HuH-7.5 (cell line): ENCODE measurements around the gene POU6F2.
A peak's percentile ranks its signal among the peaks of the same experiment; 100 is the strongest.

Experiments used
- DNase-seq: peaks from one replicate; pipeline ENCODE4 v3.0.0; 2011; ENCODE audit warnings: low spot score

POU6F2 gene

DNA sequence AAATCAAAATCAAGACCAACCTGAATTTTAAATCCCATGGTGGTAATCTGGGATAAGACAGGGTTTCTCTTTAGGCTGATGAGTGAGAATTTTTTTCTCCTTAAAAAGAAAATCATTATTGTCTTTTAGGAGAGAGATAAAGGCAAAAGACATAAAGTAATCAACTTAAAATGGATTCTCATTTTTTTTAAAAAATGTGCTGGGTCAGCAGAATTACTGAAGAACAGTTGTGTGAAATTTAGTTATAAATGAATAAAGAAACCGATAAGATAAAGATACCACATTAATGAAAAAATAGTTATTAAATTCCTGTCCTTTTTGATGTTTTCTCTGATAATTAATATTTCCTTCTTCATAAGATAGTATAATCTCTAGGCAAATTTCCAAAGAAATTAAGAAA is 427.2 kb downstream of the POU6F2 start:
- no peak for DNase-seq

DNA sequence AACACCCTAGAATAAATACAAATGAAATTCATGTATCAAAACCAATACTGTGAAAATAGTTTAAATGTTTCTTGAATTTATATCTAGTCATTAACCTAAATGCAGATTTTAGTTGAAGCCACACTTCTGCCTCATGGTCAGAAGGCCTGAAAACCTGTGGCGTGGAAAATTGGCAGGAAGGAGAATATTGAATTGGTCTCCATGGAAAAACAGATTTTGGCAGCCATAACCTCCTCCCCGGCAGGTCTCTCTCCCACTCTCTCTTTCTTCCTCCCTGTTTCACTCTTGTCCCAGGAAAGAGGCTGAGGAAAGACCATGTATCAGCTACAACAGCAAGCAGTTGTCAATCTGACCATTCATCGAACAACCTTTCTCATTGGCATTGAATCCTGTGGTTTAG is 427.9 kb downstream of the POU6F2 start:
- no peak for DNase-seq

DNA sequence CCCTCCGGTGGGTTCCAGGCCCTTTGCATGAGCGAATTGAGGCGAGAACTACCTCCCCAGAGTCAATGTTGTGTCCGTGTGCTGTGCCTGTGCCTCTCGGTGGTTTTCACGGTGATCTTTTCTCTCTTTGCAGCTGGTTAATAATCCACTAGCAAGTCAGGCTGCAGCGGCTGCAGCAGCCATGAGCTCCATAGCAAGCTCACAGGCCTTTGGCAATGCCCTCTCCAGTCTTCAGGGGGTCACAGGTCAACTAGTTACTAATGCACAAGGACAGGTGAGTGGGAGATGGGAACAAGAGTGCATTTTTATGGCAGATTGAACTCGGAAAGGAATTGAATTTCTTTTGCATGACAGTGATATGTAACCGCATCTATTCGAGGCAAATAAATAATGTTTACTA is 428.8 kb downstream of the POU6F2 start:
- DNase-seq, result peak; percentile 53

DNA sequence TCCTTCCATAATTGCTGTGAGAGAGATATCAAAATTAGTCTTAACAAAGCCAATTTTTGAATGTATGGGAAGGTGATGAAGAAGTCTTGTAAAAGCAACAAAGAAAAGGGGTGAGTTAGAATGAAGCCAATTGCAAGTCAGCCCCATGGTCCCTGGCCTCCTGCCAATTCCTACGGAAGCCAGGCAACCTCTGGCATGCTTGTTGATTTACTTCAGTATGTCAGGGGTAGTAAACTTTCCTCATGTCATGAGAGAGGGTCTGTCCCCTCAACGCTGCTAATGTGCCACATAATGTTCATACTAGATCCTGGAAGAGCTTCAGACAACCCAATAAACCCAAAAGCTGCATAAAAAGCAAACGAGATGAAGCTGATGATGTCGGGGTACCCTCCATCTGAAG is 429.4 kb downstream of the POU6F2 start:
- DNase-seq, result no peak

DNA sequence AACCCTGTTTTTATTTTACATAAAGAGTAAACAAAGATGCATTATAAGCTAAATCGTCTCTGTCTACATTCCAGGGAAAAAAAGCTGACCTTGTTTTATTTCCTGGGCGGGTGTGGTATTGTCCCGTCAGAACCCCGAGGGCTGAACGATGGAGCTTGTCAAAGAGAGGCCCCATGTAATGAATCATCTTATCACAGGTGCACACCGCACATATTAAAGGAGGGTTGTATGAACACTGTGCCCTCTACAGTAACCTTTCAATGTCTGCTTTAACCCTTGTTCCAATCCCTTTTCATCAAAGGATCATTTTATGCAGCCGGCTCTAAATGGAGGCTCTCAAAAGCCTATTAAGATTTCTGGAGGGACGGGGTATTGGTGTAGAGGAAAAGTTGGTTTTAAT is 430.0 kb downstream of the POU6F2 start:
- DNase-seq, result no peak

DNA sequence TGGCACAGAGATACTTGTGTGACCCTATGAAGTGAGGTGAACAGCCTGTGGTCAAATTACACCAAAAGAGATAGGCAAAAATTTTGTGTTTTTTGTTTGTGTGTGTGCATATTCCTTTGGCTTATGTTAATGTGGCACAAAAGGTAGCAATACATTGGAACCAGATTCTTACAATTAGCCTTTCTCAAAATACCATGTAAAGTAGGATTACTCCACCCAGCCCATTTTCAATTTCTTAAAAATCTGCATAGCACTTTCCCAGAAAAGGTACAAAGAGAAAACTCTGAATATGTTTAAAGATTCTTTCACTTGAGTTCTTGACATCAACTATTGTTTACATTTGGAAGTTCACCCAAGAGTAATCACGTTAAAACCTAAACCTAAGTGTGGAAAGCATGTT is 431.2 kb downstream of the POU6F2 start:
- DNase-seq, result no peak

DNA sequence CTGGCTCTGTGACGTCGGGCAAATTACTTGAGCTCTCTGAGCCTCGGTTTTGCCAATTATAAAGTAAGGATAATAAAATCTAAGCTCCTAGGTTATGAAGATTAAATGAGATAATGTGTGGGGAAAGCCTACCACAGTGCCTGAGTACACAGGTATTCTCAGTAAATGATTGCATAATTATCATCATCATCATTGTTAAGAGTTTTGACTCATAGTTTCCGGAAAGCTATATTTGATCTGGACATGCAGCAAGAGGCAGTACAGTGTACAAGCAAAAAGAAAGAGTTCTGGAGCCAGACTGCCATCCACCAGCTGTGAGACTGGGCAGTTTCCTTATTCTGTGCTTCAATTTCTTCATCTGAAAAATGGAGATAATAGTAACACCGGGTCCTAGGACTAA is 432.9 kb downstream of the POU6F2 start:
- DNase-seq, result no peak

DNA sequence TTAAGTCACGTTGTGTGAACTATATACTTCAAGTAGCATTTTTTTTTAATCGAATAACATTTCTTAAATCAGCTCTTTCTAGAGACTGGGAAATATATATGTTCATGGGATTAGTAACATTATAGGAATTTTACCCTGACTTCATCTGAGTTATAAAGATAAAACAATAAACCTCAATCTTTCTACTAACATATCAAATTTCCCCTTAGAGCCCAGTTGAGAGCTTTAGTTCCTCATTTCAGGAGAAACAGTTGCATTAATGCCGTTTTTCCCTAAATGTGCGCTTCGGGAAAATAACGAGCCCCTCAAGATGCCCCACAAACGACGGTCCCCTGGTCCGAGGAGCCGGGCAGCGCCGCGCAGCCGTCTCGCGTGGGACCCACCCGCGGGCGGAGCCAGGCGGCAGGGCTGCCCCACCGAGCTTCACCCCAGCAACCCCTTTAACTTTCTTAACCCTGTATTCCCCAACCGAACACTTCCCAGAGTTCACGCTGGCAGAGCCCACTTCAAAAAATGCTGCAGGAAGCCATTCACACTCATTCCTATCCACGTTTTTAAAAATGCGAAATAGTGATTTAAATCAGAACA is 436.0 kb downstream of the POU6F2 start:
- no peak for DNase-seq

DNA sequence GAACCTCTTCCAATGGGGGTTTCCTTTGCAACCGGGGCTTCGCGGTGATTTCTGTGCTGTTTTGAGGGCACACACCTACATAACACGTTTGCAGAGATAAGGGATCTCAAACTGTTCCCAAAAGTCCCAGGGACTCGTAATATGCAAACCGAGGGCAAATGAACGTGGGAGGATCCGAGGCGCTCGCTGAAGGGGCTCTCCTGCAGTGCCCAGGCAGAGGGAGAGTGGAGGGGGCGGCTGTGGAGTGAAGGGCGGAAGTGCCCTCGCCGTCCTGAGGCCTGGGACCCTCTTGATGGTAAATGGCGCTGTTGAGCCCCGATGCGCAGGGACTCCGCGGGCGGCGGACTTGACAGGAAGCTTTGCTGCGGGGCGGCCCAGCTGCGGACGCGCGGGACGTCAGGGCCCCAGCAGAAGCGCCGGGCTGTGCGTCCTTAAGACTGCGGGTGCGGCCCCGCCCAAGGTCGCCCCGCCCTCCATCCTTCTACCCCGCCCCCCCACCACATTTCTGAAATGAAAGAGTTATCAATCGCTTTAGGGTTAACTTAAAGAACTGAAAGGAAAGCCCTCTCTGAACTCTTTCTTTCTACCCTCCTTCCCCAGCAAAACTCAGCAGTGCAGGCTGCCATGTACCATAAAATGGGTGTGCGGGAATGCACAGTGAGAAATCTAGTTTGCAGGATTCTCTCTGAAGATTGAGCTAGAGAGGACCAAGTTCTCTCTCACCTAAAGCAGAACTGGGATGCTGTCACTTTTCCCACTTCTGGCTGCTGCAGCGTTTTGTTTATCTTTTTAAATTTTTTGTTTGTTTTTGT is 436.7 kb downstream of the POU6F2 start:
- DNase-seq, result peak; percentile 39

DNA sequence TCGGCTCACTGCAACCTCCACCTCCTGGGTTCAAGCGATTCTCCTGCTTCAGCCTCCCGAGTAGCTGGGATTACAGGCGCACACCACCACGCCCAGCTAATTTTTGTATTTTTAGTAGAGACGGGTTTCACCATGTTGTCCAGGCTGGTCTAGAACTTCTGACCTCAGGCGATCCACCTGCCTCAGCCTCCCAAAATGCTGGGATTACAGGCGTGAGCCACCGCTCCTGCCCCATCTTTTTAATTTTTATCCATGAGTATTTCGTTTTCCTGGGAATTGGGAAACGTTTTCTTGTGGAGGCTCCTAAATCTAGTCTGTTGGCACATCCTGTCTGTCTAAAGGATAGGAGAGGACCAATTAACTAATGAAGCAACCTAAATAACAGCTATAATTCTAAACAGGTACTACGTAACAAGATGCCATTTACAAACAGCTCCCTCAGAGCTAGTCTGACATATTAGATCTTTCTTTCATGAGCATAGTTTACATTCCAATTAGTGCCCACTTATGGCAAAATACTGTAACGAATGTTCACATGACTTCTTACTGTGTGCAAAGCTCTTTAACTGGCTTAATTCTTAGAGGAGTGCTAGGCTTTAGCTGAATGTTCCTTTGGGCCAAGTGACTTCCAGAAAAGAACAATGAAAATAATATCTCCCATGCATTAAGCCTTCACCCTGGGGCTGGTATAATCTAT is 437.5 kb downstream of the POU6F2 start:
- DNase-seq, result no peak

DNA sequence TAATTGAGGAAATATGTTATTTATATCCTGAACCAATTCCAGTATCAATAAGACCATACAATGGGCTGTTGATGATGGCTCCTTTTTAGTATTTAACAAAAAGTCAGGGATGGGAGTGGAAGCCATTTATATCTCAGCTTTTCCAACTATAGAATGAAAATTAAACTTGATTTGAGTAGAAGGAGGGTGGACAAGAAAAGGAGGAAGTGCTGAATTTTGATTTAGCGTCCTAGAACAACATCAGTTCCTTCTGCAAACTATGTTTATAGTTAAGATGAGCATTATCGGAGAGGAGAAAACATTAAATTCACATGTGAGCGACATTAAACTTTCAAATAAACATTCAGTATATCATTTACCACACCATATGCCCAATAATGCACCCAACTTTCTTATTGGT is 439.2 kb downstream of the POU6F2 start:
- no peak for DNase-seq

DNA sequence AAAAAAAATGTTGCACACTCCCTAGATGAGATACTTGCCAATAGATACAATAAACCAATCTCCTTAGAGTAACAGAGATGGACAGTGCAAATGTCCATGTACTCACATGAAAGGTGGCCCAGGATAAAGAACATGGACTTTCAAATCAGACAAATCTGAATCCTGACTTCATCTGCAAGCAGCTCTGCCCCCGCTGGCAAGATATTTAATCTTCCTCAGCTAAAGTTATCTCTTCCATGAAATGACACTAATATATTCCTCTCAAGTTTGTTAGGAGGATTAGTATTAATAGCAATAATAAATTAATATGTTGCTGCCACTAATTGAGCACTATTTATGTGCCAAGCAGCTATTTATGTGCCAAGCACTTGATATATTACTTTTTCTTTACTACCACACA is 439.9 kb downstream of the POU6F2 start:
- DNase-seq, result no peak

DNA sequence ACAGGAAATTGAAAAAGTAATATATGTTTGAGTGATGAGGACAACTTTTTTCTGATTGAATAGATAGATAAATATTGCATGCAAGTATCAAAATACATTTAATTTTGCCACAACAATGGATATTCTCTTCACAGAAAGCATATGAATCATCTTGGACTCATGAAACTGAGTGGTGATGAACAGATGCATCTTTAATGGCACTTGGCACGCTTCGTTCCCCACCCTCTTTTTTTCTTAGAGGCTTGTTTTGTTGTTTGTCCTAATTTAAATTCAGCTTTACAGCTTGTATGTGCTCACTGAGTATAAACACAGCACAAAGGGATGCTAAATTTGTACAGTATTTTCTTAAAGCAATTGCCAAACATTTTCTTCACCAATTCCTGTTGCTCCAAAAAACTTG is 443.5 kb downstream of the POU6F2 start:
- DNase-seq, result no peak

DNA sequence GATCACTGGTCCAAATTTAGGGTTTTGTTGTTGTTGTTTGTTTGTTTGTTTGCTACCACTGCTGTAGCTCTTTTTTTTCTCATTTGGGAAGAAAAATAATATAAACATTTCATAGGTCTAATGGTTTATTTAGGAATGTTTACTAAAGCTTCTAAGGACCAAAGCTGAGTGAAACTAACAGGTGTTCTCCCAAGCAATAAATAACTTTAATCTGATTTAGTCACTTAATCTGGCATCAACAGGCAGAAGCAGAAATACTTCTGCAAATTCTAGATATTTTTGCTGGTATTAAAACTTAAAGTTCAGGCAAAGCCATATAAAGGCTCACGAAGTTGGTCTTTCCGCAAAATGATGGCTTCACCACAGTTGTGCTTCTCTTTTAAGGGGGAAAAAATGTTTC is 444.0 kb downstream of the POU6F2 start:
- DNase-seq, result no peak

DNA sequence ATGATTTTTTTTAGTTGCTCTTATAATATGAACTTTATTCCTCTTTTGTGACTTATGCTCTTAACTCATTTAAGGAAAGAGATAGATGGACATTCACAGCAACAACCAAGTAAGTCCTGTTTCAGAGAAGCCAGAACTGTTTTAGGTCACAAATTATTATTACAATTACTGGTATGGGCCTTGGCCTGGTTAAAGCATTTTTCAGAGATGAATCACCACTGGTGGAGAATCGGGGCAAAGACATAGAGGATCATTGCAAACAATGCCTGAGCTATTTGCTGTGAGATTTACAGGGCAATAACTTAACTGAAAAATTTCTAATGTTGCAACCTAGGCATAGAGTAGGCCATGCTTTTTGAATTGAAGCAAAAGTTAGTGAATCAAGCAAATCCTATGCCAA is 450.5 kb downstream of the POU6F2 start:
- DNase-seq, result no peak

DNA sequence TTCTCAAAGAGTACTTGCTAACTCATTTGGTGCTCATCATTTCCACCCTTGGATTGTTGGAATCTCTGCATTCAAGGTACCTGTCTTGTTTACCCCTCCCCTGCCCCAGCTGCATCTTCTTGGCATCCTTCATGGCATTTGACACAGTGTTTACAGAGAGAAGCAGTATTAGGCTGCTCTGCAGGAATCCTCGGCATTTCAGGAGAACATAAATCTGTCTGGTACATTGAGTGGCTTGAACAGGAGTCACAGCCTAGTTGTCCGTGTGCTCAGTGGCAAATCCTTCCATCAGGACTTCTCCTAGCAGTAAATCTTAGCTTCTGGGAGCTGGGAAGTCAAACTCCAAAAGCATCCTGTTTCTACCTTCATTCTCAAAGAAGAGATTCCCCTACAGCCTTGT is 451.7 kb downstream of the POU6F2 start:
- DNase-seq, result no peak

DNA sequence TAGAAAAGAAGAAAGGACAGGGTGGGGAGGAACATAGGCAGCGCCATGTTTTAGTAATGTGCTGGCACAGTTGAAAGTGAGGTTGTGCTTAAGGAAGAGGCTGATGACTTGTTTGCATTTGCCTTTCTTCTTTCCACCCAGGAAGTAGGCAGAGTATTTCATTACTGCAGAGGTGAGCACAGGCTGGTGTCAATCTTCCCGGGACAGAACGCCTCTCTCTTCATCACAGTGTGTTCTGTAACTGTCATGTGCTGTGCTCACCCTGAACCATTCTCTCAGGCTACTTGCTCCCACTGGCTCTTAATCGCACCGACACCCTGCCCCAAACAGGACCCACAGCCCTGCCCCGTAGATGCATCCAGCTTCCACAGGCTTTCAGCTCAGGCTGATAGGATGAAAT is 452.7 kb downstream of the POU6F2 start:
- no peak for DNase-seq

DNA sequence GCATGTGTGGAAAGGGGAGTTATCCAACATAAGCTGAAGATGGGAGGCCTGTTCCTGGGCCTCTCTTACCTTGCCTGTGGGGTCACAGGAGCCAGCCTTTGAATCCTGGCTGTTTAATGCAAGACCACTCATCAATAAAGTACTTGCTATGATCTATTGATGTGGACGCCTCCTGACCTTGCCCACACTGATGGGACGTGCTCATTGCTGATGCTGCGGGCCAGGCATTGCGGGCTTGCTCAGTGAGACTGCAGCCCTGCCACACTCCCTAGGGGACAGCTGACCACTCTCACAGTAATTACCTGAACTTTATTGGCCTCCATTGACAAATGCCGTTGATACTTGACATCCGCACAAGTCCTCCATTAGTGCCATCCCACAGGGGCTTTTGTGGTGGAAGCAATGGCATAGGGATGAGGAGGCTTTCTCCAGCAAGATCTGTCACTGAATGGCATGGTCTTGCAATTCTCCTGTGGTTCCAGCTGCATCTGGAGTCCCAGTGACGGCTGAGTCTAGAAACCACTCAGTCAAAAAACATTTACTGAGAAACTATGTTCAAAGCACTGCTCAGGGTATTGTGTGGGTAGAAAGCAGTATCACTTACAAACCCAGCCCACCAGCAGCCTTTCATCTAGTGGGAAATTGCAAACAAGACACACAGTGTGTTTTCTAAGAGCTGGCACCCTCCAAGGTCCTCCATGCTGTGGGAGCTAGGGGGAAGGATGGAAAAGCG is 453.4 kb downstream of the POU6F2 start:
- DNase-seq, result no peak

DNA sequence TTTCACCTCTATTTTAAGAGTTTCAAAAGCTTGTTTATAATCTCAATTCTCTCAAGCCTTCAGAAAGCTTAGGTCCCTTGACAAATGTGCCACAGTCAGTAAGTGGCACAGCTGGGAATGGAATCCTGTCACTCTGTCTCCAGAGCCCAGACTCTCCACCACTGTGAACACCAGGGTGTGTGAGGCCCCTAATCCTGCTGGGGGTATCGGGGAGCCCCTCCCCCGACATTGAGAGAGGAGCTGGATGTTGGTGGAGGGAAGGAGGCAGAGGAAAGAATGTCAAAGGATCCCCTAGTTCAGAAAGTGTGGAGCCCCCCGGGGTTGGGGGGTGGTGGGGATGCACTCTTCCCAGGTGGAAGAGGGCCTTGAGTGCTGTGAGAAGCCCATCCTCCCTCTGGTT is 454.7 kb downstream of the POU6F2 start:
- no peak for DNase-seq

DNA sequence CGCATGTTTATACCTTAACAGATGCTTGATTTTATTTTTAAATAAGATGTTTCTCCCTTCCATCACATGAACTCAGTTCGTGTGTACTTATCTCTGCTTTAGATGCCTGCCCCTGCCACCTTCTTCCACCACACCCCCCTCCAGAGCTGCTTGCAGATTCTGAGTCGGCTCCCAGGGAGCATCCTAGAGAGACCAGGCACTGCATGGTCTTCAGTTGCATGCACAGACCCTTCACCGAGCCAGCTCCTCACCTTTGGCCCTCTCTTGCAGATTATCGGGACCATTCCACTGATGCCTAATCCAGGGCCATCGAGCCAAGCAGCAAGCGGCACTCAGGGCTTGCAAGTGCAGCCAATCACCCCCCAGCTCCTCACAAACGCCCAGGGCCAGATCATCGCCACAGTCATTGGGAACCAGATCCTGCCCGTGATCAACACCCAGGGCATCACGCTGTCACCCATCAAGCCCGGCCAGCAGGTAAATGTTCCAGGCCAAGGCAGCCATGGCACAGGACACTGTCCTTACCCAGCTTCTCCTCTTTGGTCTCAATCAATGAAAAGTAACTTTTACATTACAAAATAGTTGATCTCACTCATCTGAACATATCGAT is 455.2 kb downstream of the POU6F2 start:
- no peak for DNase-seq

DNA sequence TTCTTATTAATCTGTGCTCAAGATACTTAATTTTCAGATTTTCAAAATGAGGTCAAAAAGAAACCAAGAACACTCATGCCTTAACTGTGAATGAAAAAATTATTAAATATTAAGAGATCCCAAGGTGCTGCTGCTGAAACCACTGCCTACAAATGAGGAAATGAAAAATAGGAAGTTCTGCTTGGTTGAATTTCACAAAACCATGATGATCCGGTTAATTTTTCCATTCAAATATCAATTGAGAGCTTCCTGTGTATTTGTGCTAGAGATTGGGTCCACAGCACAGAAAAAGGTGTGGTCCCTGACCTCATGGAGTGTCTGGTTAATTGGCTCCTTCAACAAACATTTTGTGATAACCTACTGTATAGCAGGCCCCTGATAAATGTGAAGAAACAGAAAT is 455.8 kb downstream of the POU6F2 start:
- no peak for DNase-seq

DNA sequence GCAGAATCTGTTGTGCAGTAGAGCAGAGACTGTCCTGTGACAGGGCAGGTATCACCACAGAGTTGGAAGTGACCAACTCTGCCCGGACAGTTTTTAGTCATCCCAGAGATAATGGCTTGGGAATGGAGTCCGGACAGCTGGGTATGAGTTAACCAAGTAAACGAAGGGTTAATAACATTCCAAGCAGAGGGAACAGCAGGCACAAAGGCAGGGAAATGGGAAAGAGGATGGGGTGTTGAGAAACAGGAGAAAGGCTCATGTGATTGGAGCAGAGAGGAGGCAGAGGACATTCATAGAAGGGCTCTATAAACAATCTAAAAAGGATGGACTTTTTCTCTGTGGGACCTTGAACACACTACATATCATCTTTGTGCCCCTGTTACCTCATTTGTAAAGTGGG is 456.3 kb downstream of the POU6F2 start:
- DNase-seq, result no peak
